Tibial nerve (tissue), 3 donors: ENCODE data around the gene SRSF5.
"Not testable (repeated sequence)": the region's sequence is repeated elsewhere in the genome, so short reads cannot be mapped to it uniquely, and the experiment has no call there.

ENCODE experiments used
- POLR2A ChIP-seq, 2 donors: fragments of 450-650 bp; IDR thresholded peaks; one replicate each; pipeline ENCODE4 v1.6.1; 2017; ENCODE audit warnings: antibody characterized with exemption in 2 of 2, mild to moderate bottlenecking in 2 of 2, moderate library complexity in 2 of 2
- TF ChIP-seq, protein P1 (sequence below), 5 experiments: fragments of 200-600 bp in 3 of 5; fragments of 450-650 bp in 2 of 5; sonication (generic) in 3 of 5; IDR thresholded peaks; one replicate each; pipeline ENCODE4 v1.5.1; 2016 to 2019; ENCODE audit warnings: antibody characterized with exemption in 5 of 5, mild to moderate bottlenecking in 3 of 5, moderate library complexity in 2 of 5

- TF ChIP-seq, protein P1, sequence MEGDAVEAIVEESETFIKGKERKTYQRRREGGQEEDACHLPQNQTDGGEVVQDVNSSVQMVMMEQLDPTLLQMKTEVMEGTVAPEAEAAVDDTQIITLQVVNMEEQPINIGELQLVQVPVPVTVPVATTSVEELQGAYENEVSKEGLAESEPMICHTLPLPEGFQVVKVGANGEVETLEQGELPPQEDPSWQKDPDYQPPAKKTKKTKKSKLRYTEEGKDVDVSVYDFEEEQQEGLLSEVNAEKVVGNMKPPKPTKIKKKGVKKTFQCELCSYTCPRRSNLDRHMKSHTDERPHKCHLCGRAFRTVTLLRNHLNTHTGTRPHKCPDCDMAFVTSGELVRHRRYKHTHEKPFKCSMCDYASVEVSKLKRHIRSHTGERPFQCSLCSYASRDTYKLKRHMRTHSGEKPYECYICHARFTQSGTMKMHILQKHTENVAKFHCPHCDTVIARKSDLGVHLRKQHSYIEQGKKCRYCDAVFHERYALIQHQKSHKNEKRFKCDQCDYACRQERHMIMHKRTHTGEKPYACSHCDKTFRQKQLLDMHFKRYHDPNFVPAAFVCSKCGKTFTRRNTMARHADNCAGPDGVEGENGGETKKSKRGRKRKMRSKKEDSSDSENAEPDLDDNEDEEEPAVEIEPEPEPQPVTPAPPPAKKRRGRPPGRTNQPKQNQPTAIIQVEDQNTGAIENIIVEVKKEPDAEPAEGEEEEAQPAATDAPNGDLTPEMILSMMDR (IDR thresholded peaks at IDR 0.05), result not testable (repeated sequence)
- TF ChIP-seq POLR2A (IDR thresholded peaks at IDR 0.05), result not testable (repeated sequence)
Observed at GRCh38 chr14:69813346-69813745, 46.4 kb downstream of the SRSF5 start.
